DOHH2 (cell line): Measurements from ENCODE around the gene ATP6V0A1.

Experiments
- H3F3A ChIP-seq: fragments of 200-600 bp; sonication (generic), shearing (Covaris generic); 2 replicates; pipeline ENCODE4 v1.6.0; 2016; ENCODE audit warnings: antibody characterized with exemption, mild to moderate bottlenecking; ENCODE audit not compliant: control insufficient read depth, insufficient read depth
- H3K27ac ChIP-seq: fragments of 200-600 bp; sonication (generic); 2 replicates; pipeline ENCODE4 v1.5.1; 2014; ENCODE audit warnings: low read depth, mild to moderate bottlenecking, low read length, moderate library complexity
- H3K27me3 ChIP-seq: fragments of 200-600 bp; sonication (generic); 2 replicates; pipeline ENCODE4 v1.6.1; 2014; ENCODE audit warnings: mild to moderate bottlenecking, low read length, mixed read lengths; ENCODE audit not compliant: control insufficient read depth
- H3K36me3 ChIP-seq: fragments of 200-600 bp; sonication (generic); 2 replicates; pipeline ENCODE4 v1.6.1; 2014; ENCODE audit warnings: mild to moderate bottlenecking, low read length, moderate library complexity, mixed read lengths; ENCODE audit not compliant: control insufficient read depth
- H3K4me1 ChIP-seq: fragments of 200-600 bp; sonication (generic); 2 replicates; pipeline ENCODE4 v1.6.1; 2014; ENCODE audit warnings: mild to moderate bottlenecking, low read length, mixed read lengths; ENCODE audit not compliant: control insufficient read depth
- H3K4me2 ChIP-seq: fragments of 200-600 bp; sonication (generic); 2 replicates; pipeline ENCODE4 v1.6.0; 2014; ENCODE audit warnings: mild to moderate bottlenecking, low read length, moderate library complexity
- H3K4me3 ChIP-seq: fragments of 200-600 bp; sonication (generic); 2 replicates; pipeline ENCODE4 v1.5.1; 2014; ENCODE audit warnings: mild to moderate bottlenecking, low read length, mixed read lengths
- H3K79me2 ChIP-seq: fragments of 200-600 bp; sonication (generic); 2 replicates; pipeline ENCODE4 v1.6.1; 2014; ENCODE audit warnings: mild to moderate bottlenecking, low read length, mixed read lengths; ENCODE audit not compliant: control insufficient read depth
- H3K9me2 ChIP-seq: fragments of 200-600 bp; sonication (generic); replicated peaks from 2 replicates; pipeline ENCODE4 v1.6.1; 2014; ENCODE audit warnings: mild to moderate bottlenecking, low read length, mixed read lengths; ENCODE audit not compliant: control insufficient read depth
- H3K9me3 ChIP-seq: fragments of 200-600 bp; sonication (generic); 2 replicates; pipeline ENCODE4 v1.6.1; 2014; ENCODE audit warnings: antibody characterized with exemption, low read length, mixed read lengths; ENCODE audit not compliant: control insufficient read depth, insufficient read depth
- H4K20me1 ChIP-seq: fragments of 200-600 bp; sonication (generic); 2 replicates; pipeline ENCODE4 v1.6.0; 2014; ENCODE audit warnings: low read depth, mild to moderate bottlenecking, antibody characterized with exemption, low read length, moderate library complexity; ENCODE audit not compliant: control insufficient read depth, insufficient read depth
- CTCF ChIP-seq: fragments of 200-600 bp; sonication (generic); IDR thresholded peaks from one replicate; pipeline ENCODE4 v1.5.1; 2014; ENCODE audit warnings: antibody characterized with exemption, mild to moderate bottlenecking, low read depth, low read length; ENCODE audit not compliant: poor library complexity, severe bottlenecking
- EZH2phosphoT487 ChIP-seq: fragments of 200-600 bp; sonication (generic); IDR thresholded peaks from 2 replicates; pipeline ENCODE4 v1.6.1; 2017; ENCODE audit warnings: borderline replicate concordance, mild to moderate bottlenecking, antibody characterized with exemption, low read length, moderate library complexity, mixed read lengths

Gene ATP6V0A1

DNA sequence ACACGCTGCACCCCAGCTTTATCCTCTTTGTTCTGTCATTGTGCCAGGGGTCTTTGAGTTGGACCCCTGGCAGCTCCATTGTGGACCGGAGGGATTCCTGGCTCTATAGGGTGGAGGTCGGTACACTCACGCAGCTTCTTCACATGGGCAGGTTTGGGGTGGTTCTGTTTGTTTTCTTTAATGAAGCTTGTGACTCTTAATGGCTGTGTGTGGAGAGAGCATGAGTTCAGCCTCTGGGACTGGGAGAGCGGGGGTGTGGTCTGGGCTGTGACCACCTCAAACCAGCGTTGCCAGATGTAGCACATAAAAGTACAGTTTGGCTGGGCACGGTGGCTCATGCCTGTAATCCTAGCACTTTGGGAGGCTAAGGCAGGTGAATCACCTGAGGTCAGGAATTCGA is 56.2 kb downstream of the ATP6V0A1 start:
- Histone ChIP-seq H3K4me1 (0 out of 2 replicates have a peak, but pooled peaks cover 2% of the 10 kb centered on the region), H3F3A (no peaks in the 10 kb centered on the region), H3K4me2 (no peak overlapping the region), H3K27me3 (peaks cover 45% of the 10 kb centered on the region), H3K9me2 (no peaks in the 10 kb centered on the region), H4K20me1 (no peaks in the 10 kb centered on the region), H3K27ac (no peak overlapping the region), H3K4me3 (no peak overlapping the region), H3K36me3 (no peaks in the 10 kb centered on the region), H3K9me3 (no peaks in the 10 kb centered on the region), H3K79me2 (no peaks in the 10 kb centered on the region)
- no peak for TF ChIP-seq EZH2phosphoT487
- no peak for TF ChIP-seq CTCF

- H3K9me2 ChIP-seq: no peaks in the 10 kb centered on the region
- no peak overlapping the region for H3K27ac ChIP-seq
- H3K79me2 ChIP-seq: no peaks in the 10 kb centered on the region
- H4K20me1 ChIP-seq: no peaks in the 10 kb centered on the region
- TF ChIP-seq EZH2phosphoT487 (no peak), CTCF (peak; percentile 99)
- H3K36me3 ChIP-seq: no peaks in the 10 kb centered on the region
- H3F3A ChIP-seq: no peaks in the 10 kb centered on the region
- no peak overlapping the region for H3K4me2 ChIP-seq
- no peak overlapping the region for H3K4me3 ChIP-seq
- H3K9me3 ChIP-seq: no peaks in the 10 kb centered on the region
- peaks cover 39% of the 10 kb centered on the region for H3K27me3 ChIP-seq
- H3K4me1 ChIP-seq: 0 out of 2 replicates have a peak, but pooled peaks cover 2% of the 10 kb centered on the region
Observed at GRCh38 chr17:42517516-42517915, 58.8 kb downstream of the ATP6V0A1 start.

DNA sequence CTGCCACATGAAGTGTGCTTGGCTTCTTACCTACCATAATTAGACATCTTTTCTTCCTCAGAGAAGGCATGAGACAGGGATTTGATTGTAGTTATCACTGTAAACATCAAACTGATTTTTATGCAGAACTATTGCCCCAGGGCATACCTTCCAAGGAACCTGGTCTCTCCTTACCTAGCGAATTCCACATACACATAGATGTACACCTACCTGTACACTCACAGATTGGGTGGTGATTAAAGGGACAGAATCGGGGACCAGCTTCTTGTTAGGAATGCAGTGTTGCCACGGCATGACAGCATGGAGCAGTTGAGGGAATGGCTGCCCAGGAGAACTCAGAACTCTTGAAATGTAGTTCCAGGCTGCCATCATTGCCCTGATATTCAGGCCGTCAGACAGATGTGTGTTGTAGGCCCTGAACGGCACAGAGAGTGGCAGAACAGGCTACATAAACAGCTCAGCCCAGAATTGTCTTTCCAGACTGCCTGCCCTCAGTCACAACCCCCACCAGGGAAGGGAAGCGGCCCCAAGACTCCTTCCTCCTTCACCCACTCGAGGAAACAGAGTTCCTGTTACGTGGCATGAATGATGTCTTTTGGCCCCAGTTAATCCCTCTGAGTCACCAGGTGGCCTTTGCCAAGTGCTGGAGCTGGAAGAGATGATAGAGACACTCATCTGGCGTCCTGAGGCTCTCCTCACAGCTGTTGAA is 59.5 kb downstream of the ATP6V0A1 start:
- H3K27me3 ChIP-seq: peaks cover 34% of the 10 kb centered on the region
- H3K9me2 ChIP-seq: no peaks in the 10 kb centered on the region
- H3K4me1 ChIP-seq: 0 out of 2 replicates have a peak, but pooled peaks cover 2% of the 10 kb centered on the region
- H3K36me3 ChIP-seq: no peaks in the 10 kb centered on the region
- H3K9me3 ChIP-seq: no peaks in the 10 kb centered on the region
- H4K20me1 ChIP-seq: no peaks in the 10 kb centered on the region
- no peak overlapping the region for H3K27ac ChIP-seq
- TF ChIP-seq EZH2phosphoT487 (no peak), CTCF (no peak)
- no peak overlapping the region for H3K4me2 ChIP-seq
- H3K4me3 ChIP-seq: no peak overlapping the region
- H3F3A ChIP-seq: no peaks in the 10 kb centered on the region
- no peaks in the 10 kb centered on the region for H3K79me2 ChIP-seq
